ENCODE results near the gene CACNA2D2. TPM values are rescaled to one million over a fixed set of nuclear protein-coding genes. Genes with fewer than 3 reads are reported as not detected.

The CACNA2D2 gene
- total RNA-seq, 1 experiment from 2014 or later, result 27.7 TPM

GRCh38 chr3:50478671-50479260 is 24.7 kb downstream of the CACNA2D2 start:
- no peak overlapping the region for H4K5ac ChIP-seq (ENCODE audit: insufficient read length, low read depth, low read length)
- no peak overlapping the region for H2BK5ac ChIP-seq (ENCODE audit: insufficient read length, low read length)
- no peak overlapping the region for H3K4me2 ChIP-seq (ENCODE audit: insufficient read depth, insufficient read length, low read length)
- H3K56ac ChIP-seq (ENCODE audit: insufficient read length, low read depth, low read length), result no peak overlapping the region
- H3K27ac Mint-ChIP-seq, result no peak overlapping the region
- peaks cover 1 to 6% (median 6%) of the 10 kb centered on the region in 3 experiments; a peak in 5 of 7 replicates for H3K36me3 Mint-ChIP-seq (ENCODE audit: insufficient read depth in 1 of 3, low read depth in 3 of 3)
- H3T11ph ChIP-seq (ENCODE audit: low read length), result no peak overlapping the region
- no peak overlapping the region for H3K27ac ChIP-seq (ENCODE audit: insufficient read length, low read depth, low read length)
- DNase-seq, result no peak
- H3K23ac ChIP-seq (ENCODE audit: insufficient read length, low read depth, low read length), result no peak overlapping the region
- H3K9me3 Mint-ChIP-seq, result no peaks in the 10 kb centered on the region
- H3K4ac ChIP-seq (ENCODE audit: low read depth, low read length), result no peak overlapping the region
- no peaks in the 10 kb centered on the region for H3K79me2 ChIP-seq (ENCODE audit: insufficient read depth, low read length)
- H3K4me1 Mint-ChIP-seq, result peaks cover 24 to 40% of the 10 kb centered on the region in 2 experiments
- no peak overlapping the region for H3K14ac ChIP-seq (ENCODE audit: insufficient read depth, low read length)
- no peak overlapping the region for H2BK20ac ChIP-seq (ENCODE audit: low read depth, low read length, poor library complexity, severe bottlenecking)
- H2AK5ac ChIP-seq (ENCODE audit: insufficient read length, low read length), result no peak overlapping the region
- no peaks in the 10 kb centered on the region for H3K23me2 ChIP-seq (ENCODE audit: insufficient read length, low read depth, low read length, poor library complexity, severe bottlenecking)
- no peaks in the 10 kb centered on the region for H3K79me1 ChIP-seq (ENCODE audit: insufficient read depth, low read depth, low read length, poor library complexity, severe bottlenecking)
- no peak overlapping the region for H2BK120ac ChIP-seq (ENCODE audit: low read depth, low read length, poor library complexity, severe bottlenecking)
- no peak for TF ChIP-seq CTCF (conservative IDR thresholded peaks at IDR 0.05)
- H4K20me1 ChIP-seq (ENCODE audit: control insufficient read depth, insufficient read depth, insufficient read length), result no peaks in the 10 kb centered on the region
- H3K9ac ChIP-seq (ENCODE audit: extremely low read depth, insufficient read length, low read length), result no peak overlapping the region
- no peaks in the 10 kb centered on the region for H3K27me3 Mint-ChIP-seq (ENCODE audit: low read depth)
- no peak overlapping the region for H3K4me3 Mint-ChIP-seq
- no peak overlapping the region for H2BK15ac ChIP-seq (ENCODE audit: low read depth, low read length)
- no peak overlapping the region for H3K18ac ChIP-seq (ENCODE audit: insufficient read length, low read depth, low read length)
- no CpG with 5 or more reads among the region's 2 CpGs for WGBS (ENCODE audit: extremely low coverage, insufficient read length, low lambda C conversion rate)
- no peak overlapping the region for H4K91ac ChIP-seq (ENCODE audit: insufficient read length, low read depth, low read length)
- H3K27me3 ChIP-seq (ENCODE audit: insufficient read depth, low read length), result no peaks in the 10 kb centered on the region
- no peaks in the 10 kb centered on the region for H3K9me3 ChIP-seq (ENCODE audit: control insufficient read depth, low read depth, low read length)
- no peak overlapping the region for H2AFZ ChIP-seq (ENCODE audit: low read length)
- H2BK12ac ChIP-seq (ENCODE audit: insufficient read length, low read depth, low read length), result no peak overlapping the region
- no peak overlapping the region for H4K8ac ChIP-seq (replicated peaks; ENCODE audit: insufficient read length, low read depth, low read length)
- peaks cover 3% of the 10 kb centered on the region; the same call in 1 of the 2 replicates for H3K4me1 ChIP-seq (ENCODE audit: insufficient read depth, low read length)
